GM13976 (cell line): ENCODE results near the gene ADAM12.

Source experiments
- DNase-seq: peaks from one replicate; pipeline ENCODE4 v3.0.0; 2012; ENCODE audit warnings: low spot score
- CTCF ChIP-seq: IDR thresholded peaks from 2 replicates; pipeline ENCODE4 v1.5.1; 2012; ENCODE audit warnings: borderline replicate concordance, mild to moderate bottlenecking; ENCODE audit not compliant: insufficient read depth; ENCODE audit errors: extremely low read depth, missing control alignments, control extremely low read depth
- in situ Hi-C: fragments of 300-500 bp; cut with MboI; formaldehyde crosslinking; loops from one replicate; pipeline ENCODE4 v1.12.0; 2022; ENCODE audit warnings: low sequenced_read_pairs, mixed read lengths, inconsistent platforms; ENCODE audit not compliant: unreplicated experiment

The ADAM12 gene

GRCh38 chr10:126135177-126135576, 253.1 kb downstream of the ADAM12 start:
- no peak for TF ChIP-seq CTCF
- no peak for DNase-seq
- in situ Hi-C loops, result no loop called here

DNA sequence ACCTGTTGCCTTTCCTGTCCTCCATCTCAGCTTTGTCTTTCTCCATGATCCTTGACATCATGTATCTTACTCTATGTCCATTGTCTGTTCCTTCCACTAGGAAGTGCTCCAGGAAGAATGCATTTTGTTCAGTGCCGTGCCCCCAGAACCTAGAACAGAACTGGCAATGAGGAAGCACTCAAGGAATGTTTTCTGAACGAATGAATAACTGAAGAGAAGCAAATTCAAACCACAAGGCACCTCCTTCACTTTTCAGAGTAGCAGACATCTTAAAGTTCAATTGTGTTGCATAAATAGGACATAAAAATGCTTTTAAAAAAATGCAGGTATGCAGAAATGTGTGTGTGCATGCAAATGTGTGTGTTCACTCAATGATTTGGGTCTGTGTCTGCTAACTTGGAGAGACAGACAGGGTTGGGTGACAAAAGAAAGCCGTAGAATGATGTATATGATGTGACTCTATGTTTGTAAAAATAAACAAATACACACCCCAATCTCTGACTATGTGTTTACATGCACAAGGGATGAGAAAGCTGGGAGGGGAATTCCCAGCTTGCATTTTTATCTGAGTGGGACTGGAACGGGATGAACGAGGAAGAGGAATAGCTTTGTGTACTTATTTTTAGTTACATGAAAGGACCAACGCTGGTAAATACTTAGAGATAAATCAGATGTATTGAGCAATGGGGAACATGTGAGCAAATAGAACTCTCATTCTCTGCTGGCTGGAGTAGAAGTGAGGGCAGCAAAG, 254.2 kb downstream of the ADAM12 start:
- in situ Hi-C loops, result no loop called here
- no peak for TF ChIP-seq CTCF
- DNase-seq, result no peak

DNA sequence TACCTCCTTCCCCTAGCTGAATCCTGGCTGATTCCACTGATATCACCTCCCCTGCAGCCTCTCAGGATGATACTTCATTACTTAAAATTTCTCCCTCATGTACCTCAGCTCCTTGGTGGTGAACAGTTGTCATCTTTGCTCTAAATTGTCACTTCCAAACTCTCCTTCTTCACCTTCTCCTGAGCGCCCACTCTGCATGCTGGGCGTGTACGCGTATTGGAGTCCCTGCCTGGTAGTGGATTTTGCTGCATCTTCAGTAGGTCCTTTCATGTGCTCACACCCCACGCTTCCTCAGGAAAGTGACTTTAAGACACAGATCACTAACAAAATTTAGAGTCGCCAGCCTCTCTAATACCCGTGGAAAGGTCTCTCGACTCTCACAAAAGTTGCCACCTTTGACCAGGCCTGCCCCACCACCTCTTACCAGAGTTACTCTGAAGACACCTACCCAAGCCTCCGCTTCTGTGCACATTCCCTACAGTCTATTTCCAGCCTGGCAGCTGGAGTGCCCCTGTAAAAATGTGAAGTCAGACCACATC, 255.1 kb downstream of the ADAM12 start:
- DNase-seq, result no peak
- in situ Hi-C loops, result no loop called here
- TF ChIP-seq CTCF, result no peak

DNA sequence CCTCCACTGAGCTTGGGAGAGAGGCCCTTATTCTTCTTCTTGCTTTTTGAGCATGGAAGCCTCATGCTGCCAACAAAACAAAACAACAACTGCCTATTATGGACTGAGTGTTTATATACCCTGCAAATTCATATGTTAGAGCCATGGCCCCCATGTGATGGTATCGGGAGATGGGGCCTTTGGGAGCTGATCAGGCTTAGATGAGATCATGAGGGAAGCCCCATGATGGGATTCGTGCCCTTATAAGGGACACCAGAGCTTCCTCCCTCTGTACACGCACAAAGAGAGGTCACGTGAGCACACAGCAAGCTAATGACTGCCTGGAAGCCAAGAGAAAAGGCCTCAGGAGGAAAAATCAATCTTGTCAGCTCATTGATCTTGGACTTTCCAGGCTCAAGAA, 256.9 kb downstream of the ADAM12 start:
- TF ChIP-seq CTCF, result no peak

DNA sequence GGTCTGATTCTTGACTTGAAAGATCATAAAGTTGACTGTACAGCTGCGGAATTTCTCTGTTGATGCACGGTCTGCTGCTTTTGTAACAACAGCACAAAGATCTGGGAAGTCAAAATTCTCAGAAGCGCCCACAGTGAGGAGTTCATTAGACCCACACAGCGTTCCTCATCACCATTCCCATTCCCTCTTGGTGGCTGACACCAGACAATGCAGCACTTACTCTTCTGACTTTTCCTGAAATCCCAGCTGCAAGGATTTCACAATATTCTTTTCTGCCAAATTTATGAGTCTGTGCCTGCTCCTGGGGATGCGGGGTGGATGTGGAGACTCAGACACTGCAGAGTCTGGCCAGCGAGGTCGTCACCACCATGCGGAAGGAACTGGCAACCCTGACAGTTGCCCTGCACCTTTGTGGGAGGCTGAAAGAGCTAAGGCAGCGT, 258.0 kb downstream of the ADAM12 start:
- TF ChIP-seq CTCF, result no peak
- DNase-seq, result no peak
- in situ Hi-C loops, result no loop called here

More for the DNA sequence above, 256.9 kb downstream of the ADAM12 start:
- DNase-seq, result no peak
- in situ Hi-C loops, result no loop called here

DNA sequence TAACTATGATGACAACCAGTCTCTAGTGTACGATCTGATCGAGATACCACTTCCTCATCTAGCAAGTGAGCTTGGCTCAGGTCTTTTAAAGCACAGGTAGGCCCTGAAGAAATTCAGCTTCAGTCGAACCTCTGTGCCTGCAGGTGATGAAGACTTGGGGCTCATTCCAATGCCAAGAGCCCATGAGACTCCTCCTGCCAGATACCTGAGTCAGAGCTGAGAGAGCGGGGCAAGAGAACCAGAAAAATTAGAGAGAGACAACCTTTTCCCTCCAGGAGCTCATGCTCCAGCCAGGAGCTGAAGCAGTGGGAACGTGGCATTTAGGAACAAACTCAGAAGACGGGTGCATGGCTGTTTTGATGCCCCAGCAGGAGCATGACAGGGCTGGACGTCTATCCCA, 259.3 kb downstream of the ADAM12 start:
- in situ Hi-C loops, result no loop called here
- TF ChIP-seq CTCF, result no peak
- DNase-seq, result no peak
